GM19351 (cell line): ENCODE data around the gene ERAS.
"Not testable (repeated sequence)": the region's sequence is repeated elsewhere in the genome, so short reads cannot be mapped to it uniquely, and the experiment has no call there.

Experiments used
- ATAC-seq: cut with Tn5 transposase; IDR thresholded peaks from one replicate; pipeline ENCODE4 v1.9.1; 2021; ENCODE audit warnings: mild to moderate bottlenecking, moderate library complexity; ENCODE audit not compliant: unreplicated experiment

The ERAS gene

GRCh38 chrX:48794911-48795515 is 31.3 kb upstream of the ERAS start:
- no peak for ATAC-seq

- no peak for ATAC-seq
Observed at GRCh38 chrX:48798318-48798717, 28.0 kb upstream of the ERAS start.

GRCh38 chrX:48800574-48801279 is 25.6 kb upstream of the ERAS start:
- no peak for ATAC-seq

- peak; percentile 80 for ATAC-seq
Observed at GRCh38 chrX:48801280-48802088, 24.8 kb upstream of the ERAS start, which contains the start of gene HDAC6. Gene HDAC6, plus strand, starts transcription at chrX:48802067. Its CDS starts 626 bp downstream, at chrX:48802693.

- peak; percentile 48 for ATAC-seq
Observed at GRCh38 chrX:48802089-48802904, 24.0 kb upstream of the ERAS start.

GRCh38 chrX:48802905-48803200 is 23.5 kb upstream of the ERAS start:
- ATAC-seq: no peak

- no peak for ATAC-seq
Observed at GRCh38 chrX:48806081-48806480, 20.2 kb upstream of the ERAS start.

- no peak for ATAC-seq
Observed at GRCh38 chrX:48813644-48814043, 12.7 kb upstream of the ERAS start.

- ATAC-seq: no peak
Observed at GRCh38 chrX:48814722-48815121, 11.6 kb upstream of the ERAS start.

GRCh38 chrX:48815266-48815665 is 11.0 kb upstream of the ERAS start:
- ATAC-seq: no peak

- ATAC-seq: no peak
Observed at GRCh38 chrX:48816014-48816810, 10.1 kb upstream of the ERAS start.

GRCh38 chrX:48818098-48818497 is 8.2 kb upstream of the ERAS start:
- ATAC-seq: no peak

- no peak for ATAC-seq
Observed at GRCh38 chrX:48818866-48819265, 7.4 kb upstream of the ERAS start.

- not testable (repeated sequence) for ATAC-seq
Observed at GRCh38 chrX:48819394-48819793, 6.9 kb upstream of the ERAS start.

GRCh38 chrX:48823053-48823452 is 3.3 kb upstream of the ERAS start:
- no peak for ATAC-seq

- ATAC-seq: no peak
Observed at GRCh38 chrX:48824066-48824465, 2.2 kb upstream of the ERAS start.

GRCh38 chrX:48826876-48827653 is 752 bp downstream of the ERAS start:
- no peak for ATAC-seq

- no peak for ATAC-seq
Observed at GRCh38 chrX:48827654-48827968, 1.3 kb downstream of the ERAS start.

- no peak for ATAC-seq
Observed at GRCh38 chrX:48829016-48829735, 2.9 kb downstream of the ERAS start.
